HG03196 (cell line): ENCODE measurements around the gene HCAR1.
"Not testable (repeated sequence)": the region's sequence is repeated elsewhere in the genome, so short reads cannot be mapped to it uniquely, and the experiment has no call there.

ENCODE experiments used
- ATAC-seq: cut with Tn5 transposase; IDR thresholded peaks from one replicate; pipeline ENCODE4 v1.9.1; 2021; ENCODE audit not compliant: unreplicated experiment

Gene HCAR1

DNA sequence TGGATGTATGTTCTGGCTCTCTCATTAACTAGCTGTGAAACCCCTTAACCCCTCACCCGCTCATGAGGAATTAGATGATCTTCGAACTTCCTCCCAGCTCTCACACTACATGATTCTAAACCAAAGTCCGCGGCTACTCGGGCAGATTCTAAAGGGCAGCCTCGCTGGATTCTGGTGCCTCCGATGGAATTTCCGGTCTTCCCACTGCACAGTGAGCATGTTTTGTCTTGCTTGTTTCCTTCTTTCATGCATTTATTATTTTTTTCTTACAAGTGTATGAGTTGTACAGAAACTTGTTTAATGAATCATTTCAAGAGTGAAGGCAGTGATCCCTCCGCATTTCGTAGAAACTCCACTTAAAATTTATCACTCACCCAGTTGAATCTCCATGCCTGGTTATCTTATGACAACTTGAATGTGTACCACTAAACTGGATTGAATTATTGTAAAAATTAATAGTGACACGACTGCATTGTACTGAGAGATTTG is 9.5 kb downstream of the HCAR1 start:
- ATAC-seq, result no peak

DNA sequence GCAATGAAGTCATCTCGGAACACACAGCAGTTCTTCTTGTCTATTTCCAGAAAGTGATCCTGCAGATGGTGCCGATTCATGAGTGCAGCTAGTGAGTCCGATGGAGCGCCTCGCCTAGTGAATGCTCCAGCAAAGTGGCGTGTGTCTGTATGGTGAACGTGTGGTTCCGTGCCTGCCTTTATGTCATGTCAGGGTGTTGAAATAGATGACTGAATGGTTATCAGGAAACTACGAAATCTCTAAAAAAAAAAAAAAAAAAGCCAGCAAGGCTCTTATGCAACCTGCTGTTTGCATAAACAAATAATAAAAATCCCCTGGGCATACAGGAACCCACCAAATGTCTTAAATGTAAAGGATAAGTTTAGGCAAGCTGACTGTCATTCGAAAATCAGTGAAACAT is 14.0 kb downstream of the HCAR1 start, which contains the start of gene HCAR3:
HCAR3 (minus strand) TSS at position 154 of the 400 bp plus-strand sequence; CDS start at position 80, 74 bp downstream.
- ATAC-seq, result not testable (repeated sequence)

GRCh38 chr12:122715211-122715610 is 15.4 kb downstream of the HCAR1 start:
- not testable (repeated sequence) for ATAC-seq

GRCh38 chr12:122713491-122714188 is 17.0 kb downstream of the HCAR1 start:
- ATAC-seq, result not testable (repeated sequence)

- ATAC-seq, result not testable (repeated sequence)
Measured at GRCh38 chr12:122711266-122711665, 19.4 kb downstream of the HCAR1 start.

DNA sequence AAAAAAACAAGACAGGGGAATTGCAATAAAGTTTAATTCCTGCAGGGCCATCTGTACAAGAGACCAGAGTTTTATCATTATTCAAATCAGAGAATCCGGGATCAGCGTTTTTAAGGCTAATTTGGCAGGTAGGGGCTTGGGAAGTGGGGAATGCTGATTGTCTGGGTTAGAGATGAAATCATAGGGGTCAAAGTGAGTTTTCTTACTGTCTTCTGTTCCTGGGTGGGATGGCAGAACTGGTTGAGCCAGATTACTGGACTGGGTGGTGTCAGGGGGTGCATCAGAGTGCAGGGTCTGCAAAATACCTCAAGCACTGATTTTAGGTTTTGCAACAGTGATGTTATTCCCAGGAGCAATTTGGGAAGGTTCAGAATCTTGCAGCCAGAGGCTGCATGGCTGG is 20.3 kb downstream of the HCAR1 start:
- ATAC-seq, result not testable (repeated sequence)

GRCh38 chr12:122709287-122709686 is 21.4 kb downstream of the HCAR1 start:
- ATAC-seq, result not testable (repeated sequence)

- not testable (repeated sequence) for ATAC-seq
Measured at GRCh38 chr12:122703841-122704240, 26.8 kb downstream of the HCAR1 start.

DNA sequence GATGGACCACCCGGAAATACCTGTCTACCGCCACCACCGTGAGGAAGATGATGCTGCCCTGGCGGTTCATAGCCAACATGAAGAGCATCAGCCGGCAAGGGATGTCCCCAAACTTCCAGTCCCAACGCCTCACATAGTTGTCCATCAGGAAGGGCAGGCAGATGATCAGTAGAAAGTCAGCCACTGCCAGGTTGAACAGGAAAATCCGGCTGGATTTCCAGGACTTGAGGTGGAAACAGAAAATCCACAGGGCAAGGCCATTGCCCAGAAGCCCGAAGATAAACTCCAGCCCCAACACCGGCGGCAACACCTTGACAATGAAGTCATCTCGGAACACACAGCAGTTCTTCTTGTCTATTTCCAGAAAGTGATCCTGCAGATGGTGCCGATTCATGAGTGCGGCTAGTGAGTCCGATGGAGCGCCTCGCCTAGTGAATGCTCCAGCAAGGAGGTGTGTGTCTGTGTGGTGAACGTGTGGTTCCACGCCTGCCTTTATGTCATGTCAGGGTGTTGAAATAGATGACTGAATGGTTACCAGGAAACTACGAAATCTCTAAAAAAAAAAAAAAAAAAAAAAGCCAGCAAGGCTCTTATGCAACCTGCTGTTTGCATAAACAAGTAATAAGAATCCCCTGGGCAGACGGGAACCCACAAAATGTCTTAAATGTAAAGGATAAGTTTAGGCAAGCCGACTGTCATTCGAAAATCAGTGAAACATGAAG is 27.6 kb downstream of the HCAR1 start, which contains the start of gene HCAR2:
HCAR2 (minus strand) TSS at position 468 of the 722 bp plus-strand sequence; CDS start at position 394, 74 bp downstream.
- not testable (repeated sequence) for ATAC-seq

DNA sequence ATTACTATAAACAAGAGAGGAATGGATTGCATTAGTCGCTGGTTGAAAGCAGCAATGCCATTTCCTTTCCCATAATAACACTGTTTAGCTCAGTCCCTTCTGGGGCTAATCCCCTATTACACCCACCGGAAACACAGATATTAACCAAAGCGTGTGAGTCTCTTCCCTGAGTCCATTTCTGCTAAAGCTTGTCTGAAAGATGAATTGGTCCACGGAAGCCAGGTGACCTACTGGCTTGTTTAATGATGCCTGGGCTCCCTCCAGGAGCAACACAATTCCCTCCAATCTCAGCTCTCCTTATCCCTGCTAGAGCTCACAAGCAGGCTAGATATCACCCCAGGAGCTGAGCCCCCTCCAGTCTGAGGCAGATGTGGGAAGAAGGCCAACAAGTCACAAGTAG is 29.2 kb downstream of the HCAR1 start:
- ATAC-seq, result not testable (repeated sequence)

GRCh38 chr12:122700038-122700710 is 30.5 kb downstream of the HCAR1 start:
- ATAC-seq, result not testable (repeated sequence)

- not testable (repeated sequence) for ATAC-seq
Measured at GRCh38 chr12:122696922-122697321, 33.7 kb downstream of the HCAR1 start.

GRCh38 chr12:122691566-122691965 is 39.1 kb downstream of the HCAR1 start:
- ATAC-seq, result no peak

- no peak for ATAC-seq
Measured at GRCh38 chr12:122688291-122688690, 42.4 kb downstream of the HCAR1 start.

GRCh38 chr12:122687086-122687485 is 43.6 kb downstream of the HCAR1 start:
- ATAC-seq, result no peak

DNA sequence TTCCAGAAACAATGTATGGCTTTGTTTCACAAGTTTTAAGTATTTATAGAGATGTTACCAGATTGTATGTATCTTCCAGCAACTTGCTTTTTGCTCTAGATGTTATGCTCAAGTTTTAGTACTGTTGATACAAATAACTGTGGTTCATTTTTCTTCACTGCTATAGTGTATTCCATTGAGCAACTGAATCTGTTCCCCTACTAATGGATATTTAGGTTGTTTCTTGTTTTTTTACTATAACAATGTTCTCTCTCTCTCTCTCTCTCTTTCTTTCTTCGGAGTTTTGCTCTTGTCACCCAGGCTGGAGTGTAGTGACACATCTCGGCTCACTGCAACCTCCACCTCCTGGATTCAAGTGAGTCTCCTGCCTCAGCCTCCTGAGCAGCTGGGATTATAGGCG is 44.1 kb downstream of the HCAR1 start:
- ATAC-seq, result no peak

DNA sequence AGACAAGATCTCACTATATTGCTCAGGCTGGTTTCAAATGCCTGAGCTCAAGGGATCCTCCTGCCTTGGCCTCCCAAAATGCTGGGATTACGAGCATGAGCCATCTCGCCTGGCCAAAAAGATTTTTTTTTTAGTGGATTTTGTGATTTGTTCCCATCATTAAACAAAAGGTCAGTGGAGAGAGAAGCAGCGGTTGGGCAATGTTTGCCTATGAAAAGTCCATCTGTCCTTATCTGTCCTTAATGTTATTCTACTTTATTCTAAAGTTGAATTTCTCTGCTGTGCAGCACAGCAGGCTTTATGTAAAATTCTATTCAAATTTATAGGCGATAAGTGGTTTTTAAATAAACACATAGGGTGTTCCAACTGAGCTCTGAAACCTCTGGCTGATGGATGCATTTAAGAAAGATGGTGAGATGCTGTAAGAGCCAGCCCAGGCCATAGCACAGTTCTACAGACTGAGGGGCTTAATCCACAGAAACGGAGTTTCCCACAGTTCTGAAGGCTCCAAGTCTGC is 46.3 kb downstream of the HCAR1 start:
- ATAC-seq, result no peak

DNA sequence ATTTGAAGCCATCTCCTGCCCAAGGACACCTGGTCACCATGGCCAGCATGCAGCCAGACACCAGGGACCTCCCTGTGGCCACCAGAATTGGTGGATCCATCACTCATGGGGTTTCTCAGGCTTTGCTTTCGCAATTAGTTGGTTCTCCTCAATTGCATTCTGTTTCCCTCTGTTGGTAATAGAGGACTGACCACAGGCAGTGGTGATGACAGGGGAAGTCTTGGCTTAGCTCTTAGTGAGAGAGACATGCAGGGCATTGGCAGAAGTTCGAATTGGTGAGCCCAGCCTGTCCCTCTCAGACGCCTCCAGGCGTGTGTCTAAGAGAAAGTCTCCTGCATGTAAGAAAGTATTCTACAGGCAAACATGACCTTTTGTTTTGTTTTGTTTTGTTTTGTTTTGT is 48.8 kb downstream of the HCAR1 start:
- no peak for ATAC-seq

DNA sequence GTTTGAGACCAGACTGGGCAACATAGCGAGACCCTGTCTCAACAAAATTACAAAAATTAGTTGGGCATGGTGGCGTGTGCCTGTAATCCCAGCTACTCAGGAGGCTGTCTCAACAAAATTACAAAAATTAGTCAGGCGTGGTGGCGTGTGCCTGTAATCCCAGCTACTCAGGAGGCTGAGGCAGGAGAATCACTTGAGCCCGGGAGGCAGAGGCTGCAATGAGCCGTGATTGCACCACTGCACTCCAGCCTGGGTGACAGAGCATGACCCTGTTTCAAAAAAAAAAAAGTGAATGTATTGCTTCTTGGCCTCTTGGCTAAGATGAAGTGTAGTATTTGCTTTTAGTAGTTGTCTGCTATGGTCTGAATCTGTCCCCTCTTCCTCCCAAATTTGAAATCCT is 49.7 kb downstream of the HCAR1 start:
- not testable (repeated sequence) for ATAC-seq

DNA sequence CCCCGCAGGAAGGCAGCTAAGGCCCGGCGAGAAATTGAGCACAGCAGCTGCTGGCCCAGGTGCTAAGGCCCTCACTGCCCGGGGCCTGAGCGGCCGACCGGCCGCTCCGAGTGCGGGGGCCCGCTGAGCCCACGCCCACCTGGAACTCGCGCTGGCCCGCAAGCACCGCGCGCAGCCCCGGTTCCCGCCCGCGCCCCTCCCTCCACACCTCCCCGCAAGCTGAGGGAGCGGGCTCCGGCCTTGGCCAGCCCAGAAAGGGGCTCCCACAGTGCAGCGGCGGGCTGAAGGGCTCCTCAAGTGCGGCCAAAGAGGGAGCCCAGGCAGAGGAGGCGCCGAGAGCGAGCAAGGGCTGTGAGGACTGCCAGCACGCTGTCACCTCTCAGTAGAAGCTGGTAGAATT is 53.9 kb downstream of the HCAR1 start:
- not testable (repeated sequence) for ATAC-seq
